Measurements from ENCODE around the gene KCNQ1.

Gene KCNQ1

DNA sequence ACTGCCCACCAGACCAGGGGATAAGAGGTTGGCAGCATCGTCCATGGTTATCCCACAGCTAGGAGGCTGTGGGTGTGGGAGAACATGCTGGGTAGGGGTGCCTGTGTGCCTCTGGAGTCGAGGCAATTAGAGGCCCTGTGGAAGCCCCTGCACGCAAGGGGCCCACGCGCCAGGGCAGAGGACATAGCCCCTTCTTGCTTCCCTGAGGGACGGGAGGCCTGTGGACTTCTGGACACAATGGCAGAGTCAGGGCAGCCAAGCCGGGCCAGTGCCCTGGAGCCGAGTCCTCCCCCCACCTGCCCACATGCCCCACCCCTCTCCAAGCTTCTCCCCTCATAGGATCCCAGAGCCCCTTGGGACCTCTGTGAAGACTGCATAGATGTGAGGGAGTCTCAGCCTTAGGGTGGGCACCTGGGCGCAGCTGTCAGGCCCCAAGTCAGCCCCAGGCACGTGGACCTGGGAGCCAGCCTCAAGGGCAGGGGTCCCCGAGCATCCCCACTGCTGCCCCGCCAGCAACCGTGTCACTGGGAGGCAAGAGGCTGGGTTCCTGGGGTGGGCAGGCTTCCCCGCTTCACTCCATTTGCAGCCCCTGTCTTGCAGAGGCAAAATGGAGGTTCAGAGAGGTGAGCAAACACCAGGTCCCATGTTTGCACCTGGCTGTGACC is 388.4 kb downstream of the KCNQ1 start:
- no peak overlapping the region for H3K4me3 ChIP-seq (ENCODE audit: low read length, poor library complexity, severe bottlenecking)

DNA sequence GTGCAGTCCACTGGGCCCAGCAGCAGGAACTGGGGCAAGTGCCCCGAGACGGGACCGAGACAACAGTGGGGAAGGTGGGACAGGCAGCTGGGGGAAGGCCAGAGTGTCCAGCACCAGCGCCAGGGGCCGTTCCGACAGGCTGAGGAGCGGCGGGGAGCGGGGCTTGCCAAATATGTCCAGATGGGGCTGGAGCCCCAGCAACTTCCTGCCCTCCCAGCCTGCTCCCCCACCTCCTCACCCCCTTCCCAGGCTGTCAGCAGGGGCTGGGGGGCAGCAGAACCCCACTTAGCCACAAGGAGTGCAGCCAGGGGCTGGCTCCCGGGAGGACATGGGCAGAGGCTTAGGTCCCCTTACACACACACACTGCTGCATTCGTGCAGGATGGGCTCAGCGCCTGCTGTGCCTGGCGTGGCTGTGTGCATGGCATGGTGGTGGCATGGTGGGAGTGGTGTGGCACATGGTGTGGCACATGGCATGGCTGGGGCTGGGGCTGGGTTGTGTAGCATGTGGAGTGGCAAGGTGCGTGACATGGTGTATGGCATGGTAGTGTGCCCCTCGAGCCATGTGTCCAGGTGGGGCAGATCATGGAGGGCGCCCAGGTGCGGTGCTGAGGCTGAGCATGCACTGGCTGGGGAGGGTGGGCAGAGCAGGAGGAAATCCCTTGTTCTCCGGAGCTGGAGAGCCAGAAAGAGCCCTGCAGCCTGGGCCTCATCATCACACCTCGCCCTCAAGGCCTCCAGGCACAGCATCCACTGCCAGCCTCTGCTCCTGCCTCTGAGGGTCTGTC is 389.1 kb downstream of the KCNQ1 start:
- Histone ChIP-seq H3K9me3 (ENCODE audit: insufficient read depth, low read depth, low read length) (peaks cover 6% of the 10 kb centered on the region; the same call in 1 of the 2 replicates), H3K4me3 (ENCODE audit: low read length, poor library complexity, severe bottlenecking) (no peak overlapping the region), H3K27me3 (ENCODE audit: insufficient read depth, low read length, poor library complexity, severe bottlenecking) (no peaks in the 10 kb centered on the region), H3K9me2 (replicated peaks; ENCODE audit: low read depth, low read length) (no peaks in the 10 kb centered on the region), H3K36me3 (ENCODE audit: insufficient read depth, low read length) (no peaks in the 10 kb centered on the region), H3K9ac (ENCODE audit: low read depth, low read length, poor library complexity, severe bottlenecking) (no peak overlapping the region), H4K20me1 (ENCODE audit: insufficient read depth, low read length, poor library complexity, severe bottlenecking) (no peaks in the 10 kb centered on the region), H3K79me2 (ENCODE audit: insufficient read depth, low read length) (no peaks in the 10 kb centered on the region), H2AFZ (ENCODE audit: low read length) (no peak overlapping the region), H3K4me1 (ENCODE audit: insufficient read depth, low read length, poor library complexity, severe bottlenecking) (peaks cover 4% of the 10 kb centered on the region), H3F3A (ENCODE audit: low read depth) (no peaks in the 10 kb centered on the region), H3K4me2 (ENCODE audit: low read depth, low read length, poor library complexity, severe bottlenecking) (no peak overlapping the region)
- TF ChIP-seq, protein P1, sequence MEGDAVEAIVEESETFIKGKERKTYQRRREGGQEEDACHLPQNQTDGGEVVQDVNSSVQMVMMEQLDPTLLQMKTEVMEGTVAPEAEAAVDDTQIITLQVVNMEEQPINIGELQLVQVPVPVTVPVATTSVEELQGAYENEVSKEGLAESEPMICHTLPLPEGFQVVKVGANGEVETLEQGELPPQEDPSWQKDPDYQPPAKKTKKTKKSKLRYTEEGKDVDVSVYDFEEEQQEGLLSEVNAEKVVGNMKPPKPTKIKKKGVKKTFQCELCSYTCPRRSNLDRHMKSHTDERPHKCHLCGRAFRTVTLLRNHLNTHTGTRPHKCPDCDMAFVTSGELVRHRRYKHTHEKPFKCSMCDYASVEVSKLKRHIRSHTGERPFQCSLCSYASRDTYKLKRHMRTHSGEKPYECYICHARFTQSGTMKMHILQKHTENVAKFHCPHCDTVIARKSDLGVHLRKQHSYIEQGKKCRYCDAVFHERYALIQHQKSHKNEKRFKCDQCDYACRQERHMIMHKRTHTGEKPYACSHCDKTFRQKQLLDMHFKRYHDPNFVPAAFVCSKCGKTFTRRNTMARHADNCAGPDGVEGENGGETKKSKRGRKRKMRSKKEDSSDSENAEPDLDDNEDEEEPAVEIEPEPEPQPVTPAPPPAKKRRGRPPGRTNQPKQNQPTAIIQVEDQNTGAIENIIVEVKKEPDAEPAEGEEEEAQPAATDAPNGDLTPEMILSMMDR (conservative IDR thresholded peaks at IDR 0.05; ENCODE audit: low read length), result no peak
- TF ChIP-seq EZH2phosphoT487 (IDR thresholded peaks at IDR 0.05; ENCODE audit: borderline replicate concordance), result no peak

More for the DNA sequence above, 388.4 kb downstream of the KCNQ1 start:
- no peaks in the 10 kb centered on the region for H3K9me2 ChIP-seq (replicated peaks; ENCODE audit: low read depth, low read length)
- H4K20me1 ChIP-seq (ENCODE audit: insufficient read depth, low read length, poor library complexity, severe bottlenecking), result no peaks in the 10 kb centered on the region
- H3K79me2 ChIP-seq (ENCODE audit: insufficient read depth, low read length), result no peaks in the 10 kb centered on the region
- H3K9ac ChIP-seq (ENCODE audit: low read depth, low read length, poor library complexity, severe bottlenecking), result no peak overlapping the region
- H3K9me3 ChIP-seq (ENCODE audit: insufficient read depth, low read depth, low read length), result peaks cover 13% of the 10 kb centered on the region; the same call in 1 of the 2 replicates
- TF ChIP-seq, protein P1 (conservative IDR thresholded peaks at IDR 0.05; ENCODE audit: low read length), result no peak
- no peak for TF ChIP-seq EZH2phosphoT487 (IDR thresholded peaks at IDR 0.05; ENCODE audit: borderline replicate concordance)
- H3K4me2 ChIP-seq (ENCODE audit: low read depth, low read length, poor library complexity, severe bottlenecking), result no peak overlapping the region
- no peaks in the 10 kb centered on the region for H3K27me3 ChIP-seq (ENCODE audit: insufficient read depth, low read length, poor library complexity, severe bottlenecking)
- H3K36me3 ChIP-seq (ENCODE audit: insufficient read depth, low read length), result no peaks in the 10 kb centered on the region
- no peak overlapping the region for H2AFZ ChIP-seq (ENCODE audit: low read length)
- no peaks in the 10 kb centered on the region for H3F3A ChIP-seq (ENCODE audit: low read depth)
- peaks cover 4% of the 10 kb centered on the region for H3K4me1 ChIP-seq (ENCODE audit: insufficient read depth, low read length, poor library complexity, severe bottlenecking)

GRCh38 chr11:2834503-2835273 is 389.9 kb downstream of the KCNQ1 start:
- Histone ChIP-seq H3K79me2 (ENCODE audit: insufficient read depth, low read length) (no peaks in the 10 kb centered on the region), H3K4me3 (ENCODE audit: low read length, poor library complexity, severe bottlenecking) (no peak overlapping the region), H2AFZ (ENCODE audit: low read length) (no peak overlapping the region), H3K9me3 (ENCODE audit: insufficient read depth, low read depth, low read length) (no peaks in the 10 kb centered on the region), H3K4me2 (ENCODE audit: low read depth, low read length, poor library complexity, severe bottlenecking) (no peak overlapping the region), H3F3A (ENCODE audit: low read depth) (no peaks in the 10 kb centered on the region), H3K27me3 (ENCODE audit: insufficient read depth, low read length, poor library complexity, severe bottlenecking) (no peaks in the 10 kb centered on the region), H3K9ac (ENCODE audit: low read depth, low read length, poor library complexity, severe bottlenecking) (no peak overlapping the region), H3K9me2 (replicated peaks; ENCODE audit: low read depth, low read length) (no peaks in the 10 kb centered on the region), H3K36me3 (ENCODE audit: insufficient read depth, low read length) (no peaks in the 10 kb centered on the region), H3K4me1 (ENCODE audit: insufficient read depth, low read length, poor library complexity, severe bottlenecking) (peaks cover 4% of the 10 kb centered on the region), H4K20me1 (ENCODE audit: insufficient read depth, low read length, poor library complexity, severe bottlenecking) (no peaks in the 10 kb centered on the region)
- TF ChIP-seq, protein P1 (conservative IDR thresholded peaks at IDR 0.05; ENCODE audit: low read length), result no peak
- TF ChIP-seq EZH2phosphoT487 (IDR thresholded peaks at IDR 0.05; ENCODE audit: borderline replicate concordance), result no peak

Data from Loucy (cell line).